Brain microvascular endothelial cell (primary cell): ENCODE results near the gene ARMC9.
A peak's percentile ranks its signal among the peaks of the same experiment; 100 is the strongest.

Experiments used
- DNase-seq: peaks from one replicate; pipeline ENCODE4 v3.0.0-alpha.2; 2020
- H3K27ac ChIP-seq: fragments of 250-450 bp; sonication (Bioruptor Pico); 2 replicates; pipeline ENCODE4 v1.5.1; 2020; ENCODE audit warnings: mild to moderate bottlenecking, moderate library complexity
- H3K27me3 ChIP-seq: fragments of 250-450 bp; sonication (Bioruptor Pico); replicated peaks from 2 replicates; pipeline ENCODE4 v1.5.1; 2020; ENCODE audit warnings: mild to moderate bottlenecking
- H3K36me3 ChIP-seq: fragments of 250-450 bp; sonication (Bioruptor Pico); replicated peaks from 2 replicates; pipeline ENCODE4 v1.5.1; 2020; ENCODE audit warnings: mild to moderate bottlenecking
- H3K4me3 ChIP-seq: 2 replicates; pipeline ENCODE4 v1.5.1; 2011; ENCODE audit warnings: low read depth, mild to moderate bottlenecking, control low read depth, low read length, moderate library complexity
- CTCF ChIP-seq: IDR thresholded peaks from 2 replicates; pipeline ENCODE4 v1.5.1; 2011; ENCODE audit warnings: low read depth, mild to moderate bottlenecking, moderate library complexity, low read length, control low read depth, inconsistent platforms; ENCODE audit errors: missing control alignments
- in situ Hi-C: cut with HindIII; loops from 2 replicates; pipeline ENCODE4 v1.10.0; 2017; ENCODE audit warnings: low sequenced_read_pairs, low pct_ligation_motif_present

The ARMC9 gene

DNA sequence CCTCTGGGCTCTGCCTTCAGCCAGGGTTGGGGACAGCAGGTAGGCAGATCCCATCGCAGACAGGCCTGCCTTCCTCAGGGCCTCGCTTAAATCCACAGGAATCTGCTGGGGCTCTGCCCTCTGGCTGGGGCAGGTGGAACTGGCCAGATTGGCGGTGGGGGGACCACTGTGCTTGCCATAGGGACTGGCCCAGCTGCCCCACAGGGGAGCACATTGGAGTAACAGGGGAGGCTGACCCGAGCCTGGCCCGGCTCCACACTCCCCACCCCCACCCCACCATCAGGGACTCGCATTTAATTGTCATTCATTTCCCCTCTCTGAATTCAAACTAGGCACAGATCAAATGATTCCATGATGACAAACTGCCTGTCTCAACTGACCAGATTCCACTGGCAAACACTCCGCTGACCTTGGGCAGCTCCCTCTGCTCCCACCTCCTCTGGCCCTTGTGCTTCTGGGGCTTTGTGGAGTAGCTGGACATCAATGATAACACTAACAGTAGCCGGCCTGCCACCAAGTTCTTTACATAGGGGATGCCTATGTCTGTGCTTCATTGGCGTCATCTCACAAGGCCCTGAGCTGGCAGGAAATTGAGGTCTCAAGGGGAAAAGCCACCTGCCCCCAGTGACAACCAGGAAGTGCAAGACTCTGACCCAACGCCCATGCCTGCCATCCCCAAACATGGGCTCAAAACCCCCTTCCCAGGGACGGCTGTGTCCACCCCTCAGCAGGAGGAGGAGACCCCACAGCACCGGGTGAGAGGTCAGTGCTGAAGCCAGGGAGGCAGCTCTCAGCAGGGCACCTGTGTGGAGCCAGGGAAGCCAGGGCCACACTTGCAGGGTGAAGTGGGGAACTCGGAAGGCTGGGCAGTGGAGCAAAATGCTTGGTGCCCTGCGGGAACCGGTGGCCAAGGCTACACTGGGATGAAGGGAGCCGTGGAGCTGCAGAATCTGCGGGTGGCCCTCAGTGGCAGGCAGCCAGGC is 195.0 kb downstream of the ARMC9 start:
- no peaks in the 10 kb centered on the region for H3K36me3 ChIP-seq
- no peak overlapping the region for H3K27ac ChIP-seq
- no peak overlapping the region for H3K4me3 ChIP-seq
- in situ Hi-C loops = no loop called here
- DNase-seq = no peak
- peak; percentile 57 for TF ChIP-seq CTCF
- H3K27me3 ChIP-seq = peaks cover 15% of the 10 kb centered on the region

DNA sequence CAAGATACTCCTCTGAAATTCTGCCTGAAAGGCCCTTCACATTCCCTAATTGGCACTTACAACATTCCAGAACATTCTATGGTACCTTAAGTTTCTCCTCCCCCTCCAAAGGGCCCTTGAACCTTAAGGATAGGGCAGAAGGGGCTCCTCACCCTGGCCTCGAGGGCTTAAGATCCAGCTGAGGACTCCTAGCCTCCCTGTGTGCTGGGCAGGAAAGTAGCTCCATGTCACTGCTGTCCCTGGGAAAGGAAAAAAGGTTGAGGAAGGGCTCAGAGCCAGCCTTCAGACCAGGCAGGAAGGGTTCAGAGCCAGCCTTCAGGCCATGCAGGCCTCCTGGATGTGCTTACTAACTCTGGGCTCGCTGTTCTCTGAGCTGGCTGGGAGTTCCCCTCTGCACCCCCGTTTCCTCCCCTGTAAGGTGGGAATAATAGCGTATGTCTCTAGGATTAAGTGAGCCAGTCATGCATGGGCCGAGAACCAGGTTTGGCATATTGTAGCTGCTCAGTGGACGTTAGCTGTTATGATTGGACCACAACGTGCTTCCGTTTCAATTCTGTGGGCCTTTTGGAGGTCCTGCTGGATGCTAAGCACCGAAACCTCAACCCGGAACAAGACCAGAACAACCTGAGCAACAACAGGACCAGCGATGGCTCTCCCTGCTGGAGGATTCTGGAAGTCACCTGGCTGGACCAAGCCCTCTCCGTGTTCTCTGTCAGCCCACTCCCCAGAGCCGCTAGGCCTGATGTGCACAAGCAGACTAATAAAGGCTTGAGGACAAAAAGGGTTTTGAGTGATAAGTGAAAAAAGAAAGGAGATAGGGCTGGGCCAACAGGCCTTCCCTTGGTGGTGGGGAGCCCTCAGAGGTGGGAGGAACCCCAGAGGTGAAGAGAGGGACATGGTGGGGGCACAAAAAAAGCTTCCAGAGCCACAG is 196.0 kb downstream of the ARMC9 start:
- in situ Hi-C loops = no loop called here
- peak; percentile 40 for TF ChIP-seq CTCF
- DNase-seq = no peak
- no peak overlapping the region for H3K27ac ChIP-seq
- peaks cover 15% of the 10 kb centered on the region for H3K27me3 ChIP-seq
- H3K4me3 ChIP-seq = no peak overlapping the region
- H3K36me3 ChIP-seq = no peaks in the 10 kb centered on the region

- in situ Hi-C loops = no loop called here
- Histone ChIP-seq H3K36me3 (no peaks in the 10 kb centered on the region), H3K27me3 (peaks cover 15% of the 10 kb centered on the region), H3K4me3 (peak within 1 kb of the TSS; percentile 20), H3K27ac (no peak within 1 kb of the TSS)
- TF ChIP-seq CTCF = no peak
- DNase-seq = no peak
These were observed 197.0 kb downstream of the ARMC9 start, which contains the start of gene B3GNT7 for GRCh38 chr2:231395188-231396057. Gene B3GNT7, plus strand, starts transcription at chr2:231395710. Its CDS starts 94 bp downstream, at chr2:231395804.

DNA sequence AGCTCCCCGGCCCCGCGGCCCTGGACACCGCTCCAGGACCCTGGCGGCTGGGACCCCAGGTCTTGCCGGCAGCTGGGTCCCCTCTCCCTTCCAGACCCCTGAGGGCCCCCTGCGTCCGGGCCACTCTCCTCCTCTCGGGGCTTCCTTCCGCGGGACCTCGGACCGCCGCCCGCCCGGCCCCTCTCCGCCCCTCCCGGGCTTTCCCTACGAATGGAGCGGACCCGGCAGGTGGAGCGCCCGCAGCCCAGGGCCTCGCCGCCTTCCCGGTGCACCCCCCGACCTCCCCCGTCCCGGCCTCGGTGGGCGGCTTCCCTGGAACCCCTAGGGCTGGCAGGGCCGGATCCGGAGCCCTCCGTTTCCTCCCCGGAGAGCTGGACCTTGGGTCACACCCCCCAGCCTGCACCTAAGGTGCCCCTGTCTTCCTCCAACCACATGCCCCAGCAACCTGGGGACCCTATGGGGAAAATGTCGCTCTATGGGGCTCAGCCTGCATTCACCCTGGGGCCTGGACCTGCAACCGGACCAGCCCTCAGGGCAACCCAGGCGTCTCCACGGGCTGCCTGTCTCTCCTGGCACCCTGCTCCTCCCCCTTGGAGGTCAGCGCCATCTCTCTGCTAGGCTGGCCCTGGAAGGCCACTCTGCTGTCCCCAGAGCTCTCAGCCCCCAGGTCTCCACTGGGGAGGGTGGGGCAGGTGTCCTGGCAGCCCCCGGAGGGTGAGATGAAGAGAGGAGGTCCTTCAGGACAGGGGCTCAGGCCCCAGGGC is 197.8 kb downstream of the ARMC9 start:
- no peak for DNase-seq
- no peaks in the 10 kb centered on the region for H3K36me3 ChIP-seq
- in situ Hi-C loops = no loop called here
- H3K4me3 ChIP-seq = peak overlapping the region; percentile 9
- no peak for TF ChIP-seq CTCF
- H3K27me3 ChIP-seq = peaks cover 15% of the 10 kb centered on the region
- H3K27ac ChIP-seq = no peak overlapping the region
